Measurements from ENCODE around the gene MC5R.

MC5R gene

DNA sequence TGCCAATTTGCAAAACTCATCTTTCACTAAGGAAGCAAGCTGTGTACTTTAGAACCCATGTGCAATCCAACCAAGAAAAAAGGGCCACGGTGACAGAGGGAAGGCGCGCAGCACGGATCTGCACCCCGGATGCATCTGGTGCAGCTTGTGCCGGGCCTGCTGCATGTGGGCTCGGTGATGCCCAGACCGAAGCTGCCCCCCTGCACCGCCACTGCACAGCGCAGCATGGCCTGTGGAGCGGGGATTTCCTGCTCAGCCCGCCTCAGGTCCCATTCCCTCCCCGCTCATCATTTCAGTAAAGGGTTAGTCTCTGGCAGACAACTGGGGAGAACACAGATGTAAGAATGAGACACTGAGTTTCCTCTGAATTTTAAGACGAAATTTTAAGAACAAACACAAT, 48.4 kb downstream of the MC5R start:
- H3K4me3 ChIP-seq (ENCODE audit: control insufficient read depth, low read depth, low read length): no peak overlapping the region
- no peak for TF ChIP-seq CTCF (conservative IDR thresholded peaks at IDR 0.05; ENCODE audit: control insufficient read depth, insufficient read depth, low read depth, low read length)
- DNase-seq (ENCODE audit: low read depth): no peak

GRCh38 chr18:13872932-13873331, 49.0 kb downstream of the MC5R start:
- DNase-seq (ENCODE audit: low read depth): no peak
- no peak overlapping the region for H3K4me3 ChIP-seq (ENCODE audit: control insufficient read depth, low read depth, low read length)
- no peak for TF ChIP-seq CTCF (conservative IDR thresholded peaks at IDR 0.05; ENCODE audit: control insufficient read depth, insufficient read depth, low read depth, low read length)

GRCh38 chr18:13874558-13874957, 50.6 kb downstream of the MC5R start:
- DNase-seq (ENCODE audit: low read depth): no peak
- H3K4me3 ChIP-seq (ENCODE audit: control insufficient read depth, low read depth, low read length): no peak overlapping the region
- no peak for TF ChIP-seq CTCF (conservative IDR thresholded peaks at IDR 0.05; ENCODE audit: control insufficient read depth, insufficient read depth, low read depth, low read length)

Data from fibroblast of mammary gland (primary cell).